ENCODE measurements around the gene POU2F3. TPM values are rescaled to one million over a fixed set of nuclear protein-coding genes. Genes with fewer than 3 reads are reported as not detected.
A peak's percentile ranks its signal among the peaks of the same experiment; 100 is the strongest.

POU2F3 gene
- total RNA-seq, 4 donors from 2014 or later, result 58.2 to 219 (median 105) TPM

DNA sequence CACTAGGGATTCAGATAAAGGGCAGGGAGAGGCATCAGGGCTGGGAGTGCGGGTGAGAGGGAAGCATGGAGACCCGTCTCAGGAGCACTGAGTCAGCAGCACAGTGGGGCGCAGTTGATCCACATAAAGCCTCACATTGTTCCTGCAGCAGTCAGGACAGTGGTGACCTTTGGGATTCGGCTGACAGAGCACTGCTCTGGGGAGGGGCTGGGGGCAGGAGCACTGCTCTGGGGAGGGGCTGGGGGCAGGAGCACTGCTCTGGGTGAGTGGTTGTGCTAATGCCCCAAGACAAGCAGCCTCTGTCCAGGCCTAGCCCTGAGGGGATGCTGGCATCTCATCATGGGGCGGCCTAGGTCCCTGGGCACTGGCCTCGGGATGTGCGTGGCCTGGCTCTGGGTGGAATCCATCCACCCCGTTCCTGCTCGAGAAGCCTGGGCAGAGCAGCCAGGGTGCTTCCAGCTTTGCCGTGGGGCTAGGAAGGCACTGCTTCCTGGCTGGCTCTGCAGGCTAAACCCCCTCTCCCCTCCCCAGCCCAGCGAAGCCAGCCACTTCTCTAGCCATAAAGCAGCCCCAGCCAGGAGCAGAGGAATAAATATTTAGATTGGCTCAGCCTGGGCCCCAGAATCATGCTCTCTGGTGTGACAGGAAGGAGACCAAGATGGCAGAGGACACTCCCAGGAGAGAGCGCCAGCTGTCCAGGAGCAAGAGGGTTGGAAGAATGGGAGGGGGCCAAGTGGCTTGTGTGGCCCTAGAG is 21.8 kb upstream of the POU2F3 start:
- peak overlapping the region; percentile 40 for H3K27ac ChIP-seq
- H3K9me3 ChIP-seq, result no peaks in the 10 kb centered on the region
- no peak overlapping the region for H3K4me3 ChIP-seq
- TF ChIP-seq, protein P1, sequence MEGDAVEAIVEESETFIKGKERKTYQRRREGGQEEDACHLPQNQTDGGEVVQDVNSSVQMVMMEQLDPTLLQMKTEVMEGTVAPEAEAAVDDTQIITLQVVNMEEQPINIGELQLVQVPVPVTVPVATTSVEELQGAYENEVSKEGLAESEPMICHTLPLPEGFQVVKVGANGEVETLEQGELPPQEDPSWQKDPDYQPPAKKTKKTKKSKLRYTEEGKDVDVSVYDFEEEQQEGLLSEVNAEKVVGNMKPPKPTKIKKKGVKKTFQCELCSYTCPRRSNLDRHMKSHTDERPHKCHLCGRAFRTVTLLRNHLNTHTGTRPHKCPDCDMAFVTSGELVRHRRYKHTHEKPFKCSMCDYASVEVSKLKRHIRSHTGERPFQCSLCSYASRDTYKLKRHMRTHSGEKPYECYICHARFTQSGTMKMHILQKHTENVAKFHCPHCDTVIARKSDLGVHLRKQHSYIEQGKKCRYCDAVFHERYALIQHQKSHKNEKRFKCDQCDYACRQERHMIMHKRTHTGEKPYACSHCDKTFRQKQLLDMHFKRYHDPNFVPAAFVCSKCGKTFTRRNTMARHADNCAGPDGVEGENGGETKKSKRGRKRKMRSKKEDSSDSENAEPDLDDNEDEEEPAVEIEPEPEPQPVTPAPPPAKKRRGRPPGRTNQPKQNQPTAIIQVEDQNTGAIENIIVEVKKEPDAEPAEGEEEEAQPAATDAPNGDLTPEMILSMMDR (IDR thresholded peaks at IDR 0.05), result no peak
- no peak for TF ChIP-seq EP300 (IDR thresholded peaks at IDR 0.05)
- no peak for TF ChIP-seq POLR2AphosphoS5 (IDR thresholded peaks at IDR 0.05)
- TF ChIP-seq POLR2A (IDR thresholded peaks at IDR 0.05), result no peak
- no peak for DNase-seq (ENCODE audit: low spot score in 2 of 2)
- no peaks in the 10 kb centered on the region for H3K27me3 ChIP-seq
- WGBS, result 82% methylated on average over 7 of the region's 12 CpGs
- H3K4me1 ChIP-seq, result peaks cover 78% of the 10 kb centered on the region
- H3K36me3 ChIP-seq, result no peaks in the 10 kb centered on the region

DNA sequence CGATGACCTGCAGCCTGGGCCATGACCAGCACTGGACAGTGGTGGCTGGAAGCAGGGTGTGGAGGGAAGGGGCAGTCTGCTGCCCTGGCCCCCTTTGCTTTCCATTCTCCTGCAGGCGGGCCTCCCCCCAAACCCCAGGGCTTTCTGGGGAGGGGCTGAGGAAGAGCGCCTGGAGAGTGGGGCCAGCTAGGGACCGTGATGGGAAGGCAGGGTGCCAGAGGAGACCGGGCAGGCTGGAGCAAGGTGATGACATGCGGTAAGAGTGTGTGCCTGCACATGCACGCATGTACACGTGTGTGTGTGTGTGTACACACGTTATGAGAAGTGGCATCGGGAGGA is 21.3 kb upstream of the POU2F3 start:
- DNase-seq (ENCODE audit: low spot score in 2 of 2), result no peak
- H3K27ac ChIP-seq, result peak overlapping the region; percentile 40
- TF ChIP-seq, protein P1 (IDR thresholded peaks at IDR 0.05), result no peak
- no peak for TF ChIP-seq EP300 (IDR thresholded peaks at IDR 0.05)
- TF ChIP-seq POLR2AphosphoS5 (IDR thresholded peaks at IDR 0.05), result no peak
- no peak for TF ChIP-seq POLR2A (IDR thresholded peaks at IDR 0.05)
- H3K36me3 ChIP-seq, result no peaks in the 10 kb centered on the region
- no peaks in the 10 kb centered on the region for H3K9me3 ChIP-seq
- WGBS, result 61% methylated on average over 10 of the region's 10 CpGs
- no peak overlapping the region for H3K4me3 ChIP-seq
- peaks cover 76% of the 10 kb centered on the region for H3K4me1 ChIP-seq
- H3K27me3 ChIP-seq, result no peaks in the 10 kb centered on the region

DNA sequence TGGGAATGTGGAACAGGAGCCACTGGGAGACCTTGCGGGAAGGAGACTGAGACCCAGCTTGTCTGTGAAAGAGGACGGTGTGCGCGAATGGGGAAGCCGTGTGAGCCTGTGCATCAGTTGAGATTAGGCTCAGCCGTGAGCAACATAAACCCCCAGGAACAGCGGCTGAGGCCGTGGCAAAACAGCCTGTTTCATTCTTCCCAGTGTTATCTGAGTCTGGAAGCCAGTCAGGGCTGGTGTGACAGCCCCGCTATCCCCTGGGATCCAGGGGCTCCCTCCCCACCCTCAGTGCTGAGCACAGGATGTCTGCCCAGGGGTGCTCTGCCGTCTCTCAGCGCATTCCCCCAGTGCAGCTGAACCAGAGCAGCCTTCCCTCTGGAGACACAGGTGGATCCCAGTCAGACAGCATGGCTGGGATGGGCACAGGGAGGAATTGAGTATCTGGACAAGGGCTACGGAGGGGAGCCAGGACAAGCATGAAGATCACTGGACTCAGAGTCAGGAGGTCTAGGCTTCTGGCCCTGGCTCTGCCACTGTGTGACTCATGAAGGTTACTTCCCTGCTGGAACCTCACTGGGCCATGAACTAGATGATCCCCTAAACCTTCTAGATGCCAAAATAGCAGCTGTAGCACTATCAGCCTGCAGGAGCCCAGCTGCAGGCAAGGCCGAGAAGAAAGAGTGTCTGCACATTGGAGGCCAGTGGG is 20.6 kb upstream of the POU2F3 start:
- Histone ChIP-seq H3K27ac (peak overlapping the region; percentile 43), H3K4me3 (no peak overlapping the region), H3K9me3 (no peaks in the 10 kb centered on the region), H3K36me3 (no peaks in the 10 kb centered on the region), H3K27me3 (no peaks in the 10 kb centered on the region), H3K4me1 (peaks cover 82% of the 10 kb centered on the region)
- no peak for TF ChIP-seq EP300 (IDR thresholded peaks at IDR 0.05)
- TF ChIP-seq POLR2AphosphoS5 (IDR thresholded peaks at IDR 0.05), result no peak
- TF ChIP-seq POLR2A (IDR thresholded peaks at IDR 0.05), result no peak
- TF ChIP-seq, protein P1 (IDR thresholded peaks at IDR 0.05), result no peak
- DNase-seq (ENCODE audit: low spot score in 2 of 2), result no peak
- 62% methylated on average over 10 of the region's 13 CpGs for WGBS

DNA sequence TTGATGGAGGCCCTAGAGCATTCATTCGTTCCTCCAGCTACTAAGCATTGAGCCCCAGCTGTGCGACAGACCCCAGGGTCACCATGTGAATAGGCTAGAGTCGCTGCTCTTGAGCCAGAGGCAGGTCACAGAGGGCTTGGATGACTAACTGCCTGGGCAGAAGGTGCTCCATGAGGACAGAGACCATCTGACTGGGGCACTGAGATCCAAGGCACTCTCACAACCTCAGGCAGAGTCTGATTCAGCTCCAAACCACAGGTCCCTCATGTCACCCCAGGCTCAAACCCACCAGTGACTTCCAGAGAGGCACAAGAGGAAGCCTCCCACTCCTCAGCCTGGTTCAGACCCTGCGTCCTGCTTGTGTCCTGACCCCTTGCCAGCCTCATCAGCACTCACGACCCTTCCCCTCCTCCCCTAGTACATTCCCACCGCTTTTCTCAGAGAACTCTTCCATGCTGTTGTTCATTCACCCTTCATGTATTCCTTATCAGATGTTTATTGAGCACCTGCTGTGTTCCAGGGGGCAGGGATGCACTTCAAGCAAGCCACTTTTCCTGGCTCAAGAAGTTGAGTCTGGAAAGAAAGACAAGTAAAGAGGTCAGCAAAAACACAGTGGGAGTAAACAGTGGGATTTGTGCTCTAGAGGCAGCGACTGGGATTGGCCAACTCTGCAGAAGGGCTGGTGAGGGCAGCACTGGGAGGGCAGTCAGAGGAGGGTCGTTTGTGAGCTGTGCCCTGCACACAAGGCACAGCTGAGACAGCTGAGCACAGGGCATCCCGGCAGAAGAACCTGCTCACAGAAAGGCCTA is 19.8 kb upstream of the POU2F3 start:
- no peaks in the 10 kb centered on the region for H3K36me3 ChIP-seq
- TF ChIP-seq POLR2AphosphoS5 (IDR thresholded peaks at IDR 0.05), result no peak
- TF ChIP-seq POLR2A (IDR thresholded peaks at IDR 0.05), result no peak
- TF ChIP-seq, protein P1 (IDR thresholded peaks at IDR 0.05), result no peak
- TF ChIP-seq EP300 (IDR thresholded peaks at IDR 0.05), result no peak
- peak overlapping the region; percentile 60 for H3K27ac ChIP-seq
- H3K4me1 ChIP-seq, result peaks cover 85% of the 10 kb centered on the region
- H3K27me3 ChIP-seq, result no peaks in the 10 kb centered on the region
- 76% methylated on average over 9 of the region's 9 CpGs for WGBS
- H3K9me3 ChIP-seq, result no peaks in the 10 kb centered on the region
- no peak overlapping the region for H3K4me3 ChIP-seq
- DNase-seq (ENCODE audit: low spot score in 2 of 2), result no peak

DNA sequence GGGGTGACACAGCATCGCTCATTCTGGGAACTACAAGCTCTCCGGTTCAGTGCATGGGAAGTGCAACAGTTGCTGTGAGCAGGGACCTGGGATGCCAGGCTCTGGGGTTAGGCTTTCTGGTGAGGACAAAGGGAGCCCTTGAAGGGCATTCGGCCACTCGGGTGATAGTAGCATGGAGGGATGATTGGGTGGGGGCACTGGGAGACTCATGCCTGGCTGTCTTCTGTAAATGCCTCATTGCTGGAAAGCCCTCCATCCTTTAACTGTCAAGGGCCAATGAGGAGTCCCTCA is 19.2 kb upstream of the POU2F3 start:
- Histone ChIP-seq H3K27ac (peak overlapping the region; percentile 60), H3K4me1 (peaks cover 86% of the 10 kb centered on the region)
- no peak for TF ChIP-seq POLR2A (IDR thresholded peaks at IDR 0.05)
- TF ChIP-seq POLR2AphosphoS5 (IDR thresholded peaks at IDR 0.05), result no peak
- no peak for TF ChIP-seq EP300 (IDR thresholded peaks at IDR 0.05)

More for the DNA sequence above, 19.2 kb upstream of the POU2F3 start:
- Histone ChIP-seq H3K36me3 (no peaks in the 10 kb centered on the region), H3K4me3 (no peak overlapping the region), H3K27me3 (no peaks in the 10 kb centered on the region), H3K9me3 (no peaks in the 10 kb centered on the region)
- 88% methylated on average over 4 of the region's 4 CpGs for WGBS
- DNase-seq (ENCODE audit: low spot score in 2 of 2), result no peak
